A549 (cell line): ENCODE data around the gene PRSS53. TPM values are rescaled to one million over a fixed set of nuclear protein-coding genes. Genes with fewer than 3 reads are reported as not detected.

ENCODE experiments used
- ATAC-seq, 2 experiments: fragments of 200-7000 bp in 1 of 2; fragments of >200 bp in 1 of 2; cut with Nextera tagmentation in 1 of 2; cut with Tn5 transposase in 1 of 2; 3 replicates each; pipeline versions ENCODE4 v1.8.0 to v1.9.1; 2018 to 2020; ENCODE audit warnings: mild to moderate bottlenecking in 1 of 2, moderate library complexity in 1 of 2
- CTCF ChIA-PET: fragments of 300-600 bp; sonication (Branson Sonifier 250); formaldehyde crosslinking; extraction: SDS; loops from one replicate; lab custom pipeline; 2021; ENCODE audit warnings: antibody characterized with exemption, inconsistent platforms; lab: Yijun Ruan, JAX
- POLR2A ChIA-PET: fragments of 350-600 bp; formaldehyde crosslinking; extraction: SDS; loops from one replicate; lab custom pipeline; 2021; ENCODE audit warnings: antibody characterized with exemption, inconsistent platforms; lab: Yijun Ruan, JAX
- DNase-seq, 2 experiments: peaks; one replicate each; pipeline versions ENCODE4 v3.0.0 to v3.0.0-alpha.2; 2011 to 2016; ENCODE audit warnings: low read depth in 1 of 2, low spot score in 1 of 2
- FAIRE-seq: peaks from 2 replicates; lab custom pipeline; 2011; peaks lifted over from hg19 to GRCh38; lab: Jason Lieb, UNC
- H3K27ac ChIP-seq, 2 experiments: fragments of >200 bp; sonication (Bioruptor Twin); formaldehyde crosslinking; 3 replicates each; pipeline ENCODE4 v1.5.1; 2016 to 2017
- H3K4me1 ChIP-seq: fragments of >200 bp; sonication (Bioruptor Twin); formaldehyde crosslinking; 3 replicates; pipeline ENCODE4 v1.6.1; 2016
- H3K4me2 ChIP-seq: fragments of >200 bp; sonication (Bioruptor Twin); formaldehyde crosslinking; 3 replicates; pipeline ENCODE4 v1.6.1; 2016
- H3K4me3 ChIP-seq: fragments of >200 bp; sonication (Bioruptor Twin); formaldehyde crosslinking; 3 replicates; pipeline ENCODE4 v1.5.1; 2016
- H3K9me3 ChIP-seq: fragments of >200 bp; sonication (Bioruptor Twin); formaldehyde crosslinking; 3 replicates; pipeline ENCODE4 v1.6.1; 2016
- BCL3 ChIP-seq: fragments of >200 bp; sonication (Bioruptor Twin); formaldehyde crosslinking; IDR thresholded peaks from 3 replicates; pipeline ENCODE4 v1.6.1; 2016
- CBX8 ChIP-seq: fragments of 200-600 bp; sonication (generic); IDR thresholded peaks from 2 replicates; pipeline ENCODE4 v1.6.1; 2016
- CEBPB ChIP-seq, 2 experiments: fragments of >200 bp in 1 of 2; sonication (Bioruptor Twin) in 1 of 2; formaldehyde crosslinking in 1 of 2; IDR thresholded peaks; 2 replicates each; pipeline ENCODE4 v1.6.1; 2012 to 2016
- CTCF ChIP-seq: fragments of >200 bp; sonication (Bioruptor Twin); formaldehyde crosslinking; IDR thresholded peaks from 3 replicates; pipeline ENCODE4 v1.5.1; 2016
- EHMT2 ChIP-seq: fragments of 200-600 bp; sonication (generic); IDR thresholded peaks from 2 replicates; pipeline ENCODE4 v1.6.1; 2016; ENCODE audit warnings: antibody characterized with exemption, low read depth, mild to moderate bottlenecking, moderate library complexity
- EP300 ChIP-seq, 2 experiments: fragments of >200 bp; sonication (Bioruptor Twin); formaldehyde crosslinking; IDR thresholded peaks; 2 replicates in 1 of 2; 3 replicates in 1 of 2; pipeline ENCODE4 v1.6.1; 2016 to 2017
- ESRRA ChIP-seq: fragments of 150-350 bp; IDR thresholded peaks from 2 replicates; pipeline ENCODE4 v1.6.1; 2014; ENCODE audit warnings: mild to moderate bottlenecking, low read length, borderline replicate concordance
- FOSL2 ChIP-seq, 2 experiments: fragments of 450-650 bp in 1 of 2; fragments of >200 bp in 1 of 2; sonication (Bioruptor Twin) in 1 of 2; formaldehyde crosslinking; IDR thresholded peaks; 2 replicates each; pipeline versions ENCODE4 v1.5.0 to v1.6.1; 2016 to 2020; ENCODE audit warnings: mild to moderate bottlenecking in 1 of 2, moderate library complexity in 1 of 2
- HEYL ChIP-seq: fragments of 250-450 bp; sonication (Bioruptor Pico); IDR thresholded peaks from 2 replicates; pipeline ENCODE4 v1.8.0; 2021; ENCODE audit warnings: mild to moderate bottlenecking, moderate library complexity
- JUN ChIP-seq, 2 experiments: fragments of >200 bp; sonication (Bioruptor Twin); formaldehyde crosslinking; IDR thresholded peaks; 2 replicates in 1 of 2; 3 replicates in 1 of 2; pipeline ENCODE4 v1.6.1; 2016 to 2017
- JUNB ChIP-seq: fragments of >200 bp; sonication (Bioruptor Twin); formaldehyde crosslinking; IDR thresholded peaks from 2 replicates; pipeline ENCODE4 v1.6.1; 2016
- KDM5A ChIP-seq: fragments of 200-600 bp; sonication (generic); IDR thresholded peaks from 2 replicates; pipeline ENCODE4 v1.6.1; 2016; ENCODE audit warnings: antibody characterized with exemption, mild to moderate bottlenecking
- MAZ ChIP-seq: fragments of 150-350 bp; IDR thresholded peaks from 2 replicates; pipeline ENCODE4 v1.6.1; 2014; ENCODE audit warnings: antibody characterized with exemption, low read depth, low read length, borderline replicate concordance
- PHF8 ChIP-seq: fragments of 200-600 bp; sonication (generic); IDR thresholded peaks from 2 replicates; pipeline ENCODE4 v1.6.1; 2016; ENCODE audit warnings: low read depth, mild to moderate bottlenecking, antibody characterized with exemption, moderate library complexity, borderline replicate concordance
- RAD21 ChIP-seq, 2 experiments: fragments of >200 bp in 1 of 2; sonication (Bioruptor Twin) in 1 of 2; formaldehyde crosslinking in 1 of 2; IDR thresholded peaks in 1 of 2; conservative IDR thresholded peaks in 1 of 2; 2 replicates in 1 of 2; 3 replicates in 1 of 2; pipeline ENCODE4 v1.6.1; 2012 to 2018; ENCODE audit warnings: inconsistent platforms in 1 of 2
- RFX5 ChIP-seq: fragments of 450-650 bp; IDR thresholded peaks from 2 replicates; pipeline ENCODE4 v1.7.1; 2014; ENCODE audit warnings: antibody characterized with exemption, mild to moderate bottlenecking, moderate library complexity
- USF2 ChIP-seq: fragments of 450-650 bp; IDR thresholded peaks from 2 replicates; pipeline ENCODE4 v1.6.1; 2014; ENCODE audit warnings: antibody characterized with exemption
- ZNF302 ChIP-seq: fragments of 250-450 bp; sonication (Bioruptor Pico); IDR thresholded peaks from 2 replicates; pipeline ENCODE4 v1.9.0; 2021; ENCODE audit warnings: inconsistent platforms, mild to moderate bottlenecking, moderate library complexity
- WGBS: methylation state at CpG from one replicate; pipeline ENCODE4 v1.1.6; 2017; ENCODE audit errors: missing lambda C conversion rate; 5-methylcytosine and 5-hydroxymethylcytosine counted together
- polyA plus RNA-seq, 4 experiments: library from polyadenylated mRNA; depleted of rRNA in 3 of 4; stranded (reverse); fragments of >200 nt; fragmentation: RNase III in 1 of 4; extraction: RNeasy Plus Mini Kit Qiagen cat#74134 plus additional on column Dnase treatment in 1 of 4; gene quantifications; 2 replicates in 3 of 4; 3 replicates in 1 of 4; pipeline ENCODE4 v1.2.3, GENCODE V29; 2011 to 2017
- TF ChIP-seq, protein P1 (sequence below): fragments of 250-450 bp; sonication (Bioruptor Pico); IDR thresholded peaks from 2 replicates; pipeline ENCODE4 v1.5.0; 2021; ENCODE audit warnings: mild to moderate bottlenecking, moderate library complexity, borderline replicate concordance
- TF ChIP-seq, protein P2 (sequence below): IDR thresholded peaks from 2 replicates; pipeline ENCODE4 v1.6.1; 2012; ENCODE audit warnings: low read depth, borderline replicate concordance

PRSS53 gene
- polyA plus RNA-seq, 2 of the 4 experiments (the other 2 are of a cell fraction) = 0.79 to 1.5 TPM

DNA sequence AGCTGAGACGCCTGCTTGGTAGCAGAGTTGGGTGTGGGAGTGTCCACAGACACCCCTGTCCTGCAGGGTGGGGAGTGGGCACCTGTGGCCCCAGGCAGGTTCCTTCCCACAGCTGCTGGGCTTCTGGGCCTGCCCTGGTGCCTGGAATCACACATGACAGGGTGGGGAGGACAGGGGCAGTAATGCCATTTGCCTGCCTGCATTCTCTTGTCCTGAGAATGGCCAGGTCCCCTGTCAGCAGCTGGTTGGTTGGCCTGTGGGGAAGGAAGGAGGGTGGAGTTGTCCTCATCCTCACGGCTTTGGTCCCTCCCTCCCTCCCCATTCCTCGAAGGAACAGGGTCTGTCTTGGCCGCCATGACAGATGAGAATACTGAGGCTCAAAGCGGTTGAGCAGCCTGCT, 5.2 kb downstream of the PRSS53 start (continued):
- TF ChIP-seq, protein P1, sequence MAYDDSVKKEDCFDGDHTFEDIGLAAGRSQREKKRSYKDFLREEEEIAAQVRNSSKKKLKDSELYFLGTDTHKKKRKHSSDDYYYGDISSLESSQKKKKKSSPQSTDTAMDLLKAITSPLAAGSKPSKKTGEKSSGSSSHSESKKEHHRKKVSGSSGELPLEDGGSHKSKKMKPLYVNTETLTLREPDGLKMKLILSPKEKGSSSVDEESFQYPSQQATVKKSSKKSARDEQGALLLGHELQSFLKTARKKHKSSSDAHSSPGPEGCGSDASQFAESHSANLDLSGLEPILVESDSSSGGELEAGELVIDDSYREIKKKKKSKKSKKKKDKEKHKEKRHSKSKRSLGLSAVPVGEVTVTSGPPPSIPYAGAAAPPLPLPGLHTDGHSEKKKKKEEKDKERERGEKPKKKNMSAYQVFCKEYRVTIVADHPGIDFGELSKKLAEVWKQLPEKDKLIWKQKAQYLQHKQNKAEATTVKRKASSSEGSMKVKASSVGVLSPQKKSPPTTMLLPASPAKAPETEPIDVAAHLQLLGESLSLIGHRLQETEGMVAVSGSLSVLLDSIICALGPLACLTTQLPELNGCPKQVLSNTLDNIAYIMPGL (CRISPR knock-in tag) = no peak
- TF ChIP-seq PHF8 (no peak), EP300 (IDR thresholded peaks at IDR 0.05) (no peak), HEYL (CRISPR knock-in tag) (no peak)

GRCh38 chr16:31083081-31083480, 5.7 kb downstream of the PRSS53 start:
- H3K4me1 ChIP-seq = no peaks in the 10 kb centered on the region
- no peaks in the 10 kb centered on the region for H3K9me3 ChIP-seq
- FAIRE-seq (no peak), ATAC-seq (no peak), DNase-seq (no peak)
- no peak overlapping the region for H3K4me3 ChIP-seq
- H3K4me2 ChIP-seq = no peak overlapping the region
- POLR2A ChIA-PET = interaction anchor here (0.6 kb wide), 1 partner anchor 10 kb away, joined by 3 read pairs; the partner anchor contains the start of gene ZNF668
- no peak overlapping the region for H3K27ac ChIP-seq
- TF ChIP-seq JUN (IDR thresholded peaks at IDR 0.05) = 0 out of 5 replicates have a peak, but pooled peaks of 1 of the 2 experiments have one; percentile 13
- TF ChIP-seq, protein P2, sequence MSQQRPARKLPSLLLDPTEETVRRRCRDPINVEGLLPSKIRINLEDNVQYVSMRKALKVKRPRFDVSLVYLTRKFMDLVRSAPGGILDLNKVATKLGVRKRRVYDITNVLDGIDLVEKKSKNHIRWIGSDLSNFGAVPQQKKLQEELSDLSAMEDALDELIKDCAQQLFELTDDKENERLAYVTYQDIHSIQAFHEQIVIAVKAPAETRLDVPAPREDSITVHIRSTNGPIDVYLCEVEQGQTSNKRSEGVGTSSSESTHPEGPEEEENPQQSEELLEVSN = no peak
- WGBS = 83% methylated on average over 9 of the region's 9 CpGs
- CTCF ChIA-PET = interaction anchor here (0.8 to 3.8 kb wide), 2 partner anchors 13 to 98 kb away, joined by 3 to 17 read pairs; partner anchors contain the start of gene HSD3B7

DNA sequence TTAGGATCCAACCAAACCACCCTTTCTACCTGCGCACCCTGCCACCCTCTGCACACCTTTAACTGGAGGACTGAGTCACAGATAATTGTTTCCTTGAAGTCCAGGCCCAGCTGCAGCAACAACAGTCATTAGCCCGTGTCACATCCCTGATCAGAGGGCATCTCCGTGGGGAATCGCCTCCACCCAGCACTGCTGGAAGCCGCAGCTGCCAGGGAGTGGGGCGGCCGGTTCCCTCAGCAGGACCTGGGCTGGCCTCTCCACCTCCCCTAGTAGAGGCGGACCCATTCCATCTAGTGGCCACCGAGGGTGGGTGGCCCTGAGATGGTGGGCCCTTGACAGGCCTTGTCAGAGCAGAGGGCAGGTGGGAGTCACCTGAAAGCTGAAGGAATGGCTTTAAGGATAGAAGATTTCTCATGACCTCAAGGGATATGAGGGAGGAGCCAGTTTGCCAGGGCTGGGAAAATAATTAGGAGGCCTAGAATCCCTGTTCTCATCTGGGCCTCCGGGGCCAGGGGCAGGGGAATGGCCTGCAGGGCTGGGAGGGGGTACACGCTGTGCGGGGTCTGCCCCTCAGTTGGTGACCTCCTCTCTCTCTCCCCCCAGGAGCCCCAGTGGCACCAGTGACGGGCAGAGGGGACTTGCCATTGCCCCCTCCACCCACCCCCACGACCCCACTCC, 6.2 kb downstream of the PRSS53 start:
- WGBS = 84% methylated on average over 12 of the region's 14 CpGs
- no peak overlapping the region for H3K4me2 ChIP-seq
- H3K4me3 ChIP-seq = no peak overlapping the region
- no peaks in the 10 kb centered on the region for H3K4me1 ChIP-seq
- ATAC-seq (peak in 1 of 2 experiments; percentile 16; a peak in 3 of 6 replicates), FAIRE-seq (no peak), DNase-seq (no peak)
- ChIA-PET POLR2A (interaction anchor here (0.6 kb wide), 1 partner anchor 9 kb away, joined by 3 read pairs; the partner anchor contains the start of gene ZNF668), CTCF (interaction anchor here (0.8 to 3.8 kb wide), 2 partner anchors 12 to 98 kb away, joined by 3 to 17 read pairs; partner anchors contain the start of gene HSD3B7)
- H3K9me3 ChIP-seq = no peaks in the 10 kb centered on the region
- no peak overlapping the region for H3K27ac ChIP-seq
- no peak for TF ChIP-seq MAZ
- TF ChIP-seq CTCF = no peak
- TF ChIP-seq PHF8 = no peak
- TF ChIP-seq FOSL2 (IDR thresholded peaks at IDR 0.05) = no peak
- no peak for TF ChIP-seq FOSL2 (CRISPR knock-in tag; IDR thresholded peaks at IDR 0.05)
- TF ChIP-seq CBX8 = no peak
- TF ChIP-seq ZNF302 (CRISPR knock-in tag) = no peak
- no peak for TF ChIP-seq HEYL (CRISPR knock-in tag)
- TF ChIP-seq CEBPB (IDR thresholded peaks at IDR 0.05) = no peak
- no peak for TF ChIP-seq RAD21 (conservative IDR thresholded peaks at IDR 0.05 in 1 of 2, IDR thresholded peaks at IDR 0.05 in 1 of 2)
- TF ChIP-seq ESRRA = no peak
- TF ChIP-seq BCL3 = no peak
- no peak for TF ChIP-seq USF2
- TF ChIP-seq KDM5A = no peak
- no peak for TF ChIP-seq EHMT2
- no peak for TF ChIP-seq JUNB
- TF ChIP-seq RFX5 = no peak
- TF ChIP-seq, protein P1 (CRISPR knock-in tag) = no peak
